NB4 (cell line): Measurements from ENCODE around the gene QRICH1.

Experiments used
- POLR2A ChIP-seq: IDR thresholded peaks from 2 replicates; pipeline ENCODE4 v1.6.1; 2011; ENCODE audit warnings: mild to moderate bottlenecking; ENCODE audit not compliant: insufficient read length; ENCODE audit errors: extremely low read depth
- TF ChIP-seq, protein P1 (sequence below): IDR thresholded peaks from one replicate; pipeline ENCODE4 v1.5.1; 2012; ENCODE audit warnings: low read depth, low read length

DNA sequence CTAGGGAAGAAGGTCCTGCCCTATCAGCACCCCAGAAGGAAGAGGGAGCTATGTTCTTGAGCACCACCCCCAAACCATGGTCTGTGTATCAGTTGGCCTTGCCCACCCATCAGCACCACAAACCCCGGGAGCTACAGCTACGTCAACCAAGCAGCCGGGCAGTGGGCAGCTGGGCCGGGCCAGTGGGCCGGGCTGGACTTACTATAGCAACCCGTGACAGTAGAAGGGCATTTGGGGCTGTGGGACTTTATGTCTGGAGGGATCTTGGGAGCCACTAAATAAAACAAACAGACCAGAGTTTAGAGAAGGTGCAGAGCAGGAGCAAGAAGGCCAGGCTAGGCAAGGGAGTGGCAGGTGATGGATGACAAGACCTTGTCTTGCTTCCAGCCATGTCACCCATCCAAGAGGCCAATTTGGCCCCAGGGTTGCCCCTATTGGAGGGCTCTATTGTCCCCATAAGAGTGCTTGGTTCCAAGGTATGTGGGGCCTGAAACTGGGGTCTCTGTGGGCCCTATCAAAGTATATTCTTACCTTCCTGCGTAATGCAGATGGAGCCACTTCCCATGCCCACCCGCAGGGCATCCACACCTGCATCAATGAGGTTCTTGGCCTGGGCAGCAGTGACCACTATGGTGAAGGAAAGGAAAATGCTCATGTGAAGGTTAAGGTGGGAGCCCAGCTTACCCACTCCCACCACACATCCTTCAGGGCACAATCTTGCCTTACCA is 67.9 kb downstream of the QRICH1 start:
- TF ChIP-seq POLR2A, result no peak
- TF ChIP-seq, protein P1, sequence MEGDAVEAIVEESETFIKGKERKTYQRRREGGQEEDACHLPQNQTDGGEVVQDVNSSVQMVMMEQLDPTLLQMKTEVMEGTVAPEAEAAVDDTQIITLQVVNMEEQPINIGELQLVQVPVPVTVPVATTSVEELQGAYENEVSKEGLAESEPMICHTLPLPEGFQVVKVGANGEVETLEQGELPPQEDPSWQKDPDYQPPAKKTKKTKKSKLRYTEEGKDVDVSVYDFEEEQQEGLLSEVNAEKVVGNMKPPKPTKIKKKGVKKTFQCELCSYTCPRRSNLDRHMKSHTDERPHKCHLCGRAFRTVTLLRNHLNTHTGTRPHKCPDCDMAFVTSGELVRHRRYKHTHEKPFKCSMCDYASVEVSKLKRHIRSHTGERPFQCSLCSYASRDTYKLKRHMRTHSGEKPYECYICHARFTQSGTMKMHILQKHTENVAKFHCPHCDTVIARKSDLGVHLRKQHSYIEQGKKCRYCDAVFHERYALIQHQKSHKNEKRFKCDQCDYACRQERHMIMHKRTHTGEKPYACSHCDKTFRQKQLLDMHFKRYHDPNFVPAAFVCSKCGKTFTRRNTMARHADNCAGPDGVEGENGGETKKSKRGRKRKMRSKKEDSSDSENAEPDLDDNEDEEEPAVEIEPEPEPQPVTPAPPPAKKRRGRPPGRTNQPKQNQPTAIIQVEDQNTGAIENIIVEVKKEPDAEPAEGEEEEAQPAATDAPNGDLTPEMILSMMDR, result no peak
